Ecto neural progenitor cell (in vitro differentiated cells): ENCODE results near the gene SPATA46.
"Not testable (repeated sequence)": the region's sequence is repeated elsewhere in the genome, so short reads cannot be mapped to it uniquely, and the experiment has no call there.

Source experiments
- DNase-seq: peaks from one replicate; pipeline ENCODE4 v3.0.0-alpha.2; 2018; ENCODE audit warnings: low spot score

The SPATA46 gene, protein sequence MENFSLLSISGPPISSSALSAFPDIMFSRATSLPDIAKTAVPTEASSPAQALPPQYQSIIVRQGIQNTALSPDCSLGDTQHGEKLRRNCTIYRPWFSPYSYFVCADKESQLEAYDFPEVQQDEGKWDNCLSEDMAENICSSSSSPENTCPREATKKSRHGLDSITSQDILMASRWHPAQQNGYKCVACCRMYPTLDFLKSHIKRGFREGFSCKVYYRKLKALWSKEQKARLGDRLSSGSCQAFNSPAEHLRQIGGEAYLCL

DNA sequence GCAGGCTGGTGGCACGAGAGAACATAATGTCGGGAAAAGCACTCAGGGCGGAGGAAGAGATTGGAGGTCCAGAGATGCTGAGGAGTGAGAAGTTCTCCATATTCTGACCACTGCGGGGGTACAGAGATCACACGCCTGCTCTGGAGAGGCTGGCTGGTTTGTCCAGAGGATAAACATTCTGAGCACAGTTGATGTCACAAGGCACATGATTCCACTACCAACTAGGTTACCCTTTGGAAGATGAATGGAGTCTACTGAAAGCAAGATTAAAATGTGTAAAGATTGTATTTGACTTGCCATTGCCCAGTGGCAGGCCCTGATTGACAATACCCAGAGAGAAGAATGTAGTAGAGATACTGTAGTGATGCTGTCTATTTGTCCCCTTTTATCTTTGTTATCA, at the start of gene SPATA46:
TSS of gene SPATA46 (minus strand) at position 164 of the 400 bp plus-strand sequence. CDS start at position 100, 64 bp downstream.
- DNase-seq, result no peak

DNA sequence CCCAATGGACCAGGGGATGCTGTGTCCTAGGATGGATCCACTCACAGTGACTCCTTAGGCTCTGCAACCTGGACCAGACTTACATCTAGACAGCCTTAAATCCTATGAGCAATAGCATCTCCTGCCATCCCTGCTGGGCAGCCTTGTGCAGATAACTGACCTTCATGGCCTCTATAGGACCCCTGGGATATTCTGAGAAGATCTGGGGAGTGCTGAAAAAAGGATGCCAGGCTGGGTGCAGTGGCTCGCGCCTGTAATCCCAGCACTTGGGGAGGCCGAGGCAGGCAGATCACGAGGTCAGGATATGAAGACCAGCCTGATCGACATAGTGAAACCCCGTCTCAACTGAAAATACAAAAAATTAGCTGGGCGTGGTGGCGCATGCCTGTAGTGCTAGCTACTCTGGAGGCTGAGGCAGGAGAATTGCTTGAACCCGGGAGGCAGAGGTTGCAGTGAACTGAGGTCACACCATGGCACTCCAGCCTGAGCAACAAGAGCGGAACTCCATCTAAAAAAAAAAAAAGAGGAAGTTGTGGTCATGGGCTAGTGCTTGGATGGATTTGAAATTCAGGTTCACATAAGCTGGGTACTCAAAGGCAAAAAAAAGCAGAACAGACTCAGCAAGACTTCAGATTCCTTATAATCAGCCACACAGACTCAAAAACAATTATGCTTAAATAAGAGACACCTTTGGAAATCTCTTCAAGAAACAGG, 46.2 kb upstream of the SPATA46 start:
- DNase-seq, result no peak

DNA sequence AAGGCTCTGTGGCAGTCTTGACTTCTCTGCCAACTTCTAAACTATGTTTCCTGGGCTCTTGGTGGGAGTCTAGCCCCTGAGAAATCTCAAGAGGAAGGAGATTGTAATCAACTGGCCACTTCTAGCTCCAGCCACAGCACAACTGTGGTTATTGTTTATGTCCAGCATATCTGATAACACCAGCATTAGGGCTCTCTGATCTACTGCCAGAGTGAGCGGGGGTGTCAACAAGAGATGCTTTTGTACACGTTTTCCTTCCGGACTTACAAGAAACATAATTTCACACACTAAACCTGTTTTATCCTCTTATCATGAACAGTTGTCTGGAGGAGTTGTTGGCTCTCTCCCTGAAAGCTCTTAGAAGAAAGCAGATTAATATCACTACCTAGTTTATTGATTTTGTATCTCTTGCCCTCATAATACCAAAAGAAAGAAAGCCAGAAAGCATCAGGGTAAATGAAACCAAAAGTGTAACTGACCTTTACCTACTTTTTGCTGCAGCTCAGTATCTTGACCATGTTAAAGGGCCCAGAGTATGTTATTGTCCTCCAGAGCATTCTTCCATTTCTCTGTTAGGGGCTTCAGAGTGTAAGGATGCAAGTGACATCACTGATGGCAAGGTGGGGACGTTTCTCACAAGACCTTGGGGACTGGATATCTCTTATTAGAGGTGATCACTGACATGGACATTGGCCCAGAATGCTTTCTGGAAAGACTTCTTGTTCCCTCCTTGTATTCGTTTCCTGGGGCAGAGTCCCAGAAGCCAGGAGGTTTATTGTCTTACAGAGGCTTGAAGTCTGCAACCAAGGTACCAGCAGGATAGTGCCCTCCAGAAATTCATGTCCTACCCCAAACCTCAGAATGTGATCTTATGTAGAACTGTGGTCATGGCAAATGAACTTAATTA, 44.9 kb upstream of the SPATA46 start:
- DNase-seq, result no peak

DNA sequence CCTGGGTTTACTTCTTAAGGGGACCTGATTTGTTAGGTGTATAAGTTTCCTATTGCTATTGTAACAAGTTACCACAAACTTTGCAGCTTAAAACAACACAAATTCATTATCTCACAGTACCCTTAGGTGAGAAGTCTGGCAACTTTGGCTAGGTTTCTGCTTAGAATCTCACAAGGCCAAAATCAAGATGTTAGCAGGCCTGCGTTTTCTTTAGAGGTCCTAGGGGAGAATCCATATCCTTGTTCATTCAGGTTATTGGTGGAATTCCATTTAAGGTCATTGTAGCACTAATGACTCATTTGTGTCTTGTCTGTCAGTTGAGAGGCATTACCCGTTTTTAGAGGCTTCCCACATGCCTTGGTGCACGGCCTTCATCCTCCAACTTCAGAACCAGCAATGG, 43.5 kb upstream of the SPATA46 start:
- no peak for DNase-seq

DNA sequence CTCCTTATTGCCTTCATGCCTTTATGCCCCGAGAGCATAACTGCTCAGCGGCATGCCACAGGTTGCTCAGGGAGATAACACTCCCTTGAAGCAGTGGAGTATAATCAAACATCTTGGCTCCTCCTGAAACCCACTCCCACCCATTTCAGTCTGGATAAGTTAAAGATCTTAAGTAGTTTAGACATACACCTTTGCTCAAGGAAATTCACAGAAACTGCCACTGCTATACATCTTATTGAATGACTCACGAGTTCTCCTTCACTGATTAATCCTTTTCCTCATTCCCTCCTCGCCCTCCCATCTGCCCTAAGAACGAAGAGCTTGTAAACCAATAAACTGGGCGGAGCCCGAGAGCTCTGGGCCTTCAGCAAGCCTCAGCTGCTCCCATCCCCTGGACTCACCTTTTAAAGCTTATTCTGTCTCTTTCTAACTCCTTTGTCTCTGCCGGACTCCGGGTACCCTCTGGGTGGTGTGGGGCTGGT, 42.8 kb upstream of the SPATA46 start:
- DNase-seq, result not testable (repeated sequence)

DNA sequence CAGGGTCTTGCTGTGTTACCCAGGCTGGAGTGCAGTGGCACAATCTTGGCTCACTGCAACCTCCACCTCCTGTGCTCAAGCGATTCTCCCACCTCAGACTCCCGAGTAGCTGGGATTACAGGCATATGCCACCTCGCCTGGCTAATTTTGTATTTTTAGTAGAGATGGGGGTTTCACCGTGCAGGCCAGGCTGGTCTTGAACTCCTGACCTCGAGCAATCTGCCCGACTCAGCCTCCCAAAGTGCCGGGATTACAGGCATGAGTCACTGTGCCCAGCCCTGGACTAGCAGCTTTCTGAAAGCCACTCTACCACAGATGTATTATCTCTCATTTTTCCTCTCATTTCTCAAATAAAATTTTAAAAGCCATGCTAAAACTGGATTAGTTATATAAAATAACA, 41.9 kb upstream of the SPATA46 start:
- not testable (repeated sequence) for DNase-seq

DNA sequence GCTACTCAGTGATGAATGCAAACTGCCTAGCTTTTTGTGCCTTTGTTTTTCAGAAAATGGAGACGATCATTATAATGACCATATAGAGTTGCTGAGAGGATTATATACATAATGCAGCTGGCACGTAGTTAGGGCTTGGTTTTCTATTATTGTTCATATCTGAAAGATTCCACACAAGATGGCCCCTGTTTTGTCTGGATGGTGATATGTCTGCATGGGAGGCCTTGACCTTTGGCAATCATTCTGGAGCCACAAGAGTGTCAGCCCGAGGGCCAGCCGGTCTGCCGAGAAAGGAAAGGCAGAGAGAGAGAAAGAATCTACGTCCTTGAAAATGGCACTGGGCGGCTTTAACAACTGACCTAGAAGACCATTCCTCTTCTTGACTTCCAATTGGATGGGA, 41.0 kb upstream of the SPATA46 start:
- no peak for DNase-seq

DNA sequence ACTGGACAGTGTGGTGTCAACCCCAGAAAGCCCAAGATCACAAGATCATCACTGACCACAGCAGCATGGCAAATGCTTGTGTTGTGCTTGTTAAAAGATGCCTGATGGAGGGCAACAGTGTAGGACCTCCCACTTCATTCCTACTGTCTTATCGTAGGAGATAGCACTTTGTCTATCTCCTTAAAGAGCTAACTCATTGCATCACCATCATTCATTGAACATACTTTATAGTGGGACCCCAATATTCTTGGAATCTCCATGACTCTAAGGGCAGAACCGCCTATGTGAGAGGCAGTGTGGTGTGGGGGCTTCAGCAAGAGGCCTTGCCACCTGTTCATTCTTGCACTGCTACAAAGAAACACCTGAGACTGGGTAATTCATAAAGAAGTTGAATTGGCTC, 40.3 kb upstream of the SPATA46 start:
- DNase-seq, result no peak

DNA sequence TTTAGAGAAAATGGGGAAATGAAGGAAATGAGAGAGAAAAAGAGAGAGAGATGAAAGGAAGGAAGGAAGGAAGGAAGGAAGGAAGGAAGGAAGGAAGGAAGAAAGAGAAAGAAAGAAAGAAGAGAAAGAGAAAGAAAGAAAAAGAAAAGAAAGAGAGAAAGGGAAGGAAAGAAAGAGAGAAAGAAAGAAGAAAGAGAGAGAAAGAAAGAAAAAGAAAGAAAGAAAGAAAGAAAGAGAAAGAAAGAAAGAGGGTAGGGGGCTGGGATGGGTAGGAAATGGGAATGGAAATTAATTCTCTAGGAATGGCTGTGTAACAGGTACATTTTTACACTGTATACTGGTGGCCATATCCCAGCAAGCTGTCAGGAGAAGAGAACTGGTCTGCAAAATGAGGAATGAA, 39.6 kb upstream of the SPATA46 start:
- no peak for DNase-seq

DNA sequence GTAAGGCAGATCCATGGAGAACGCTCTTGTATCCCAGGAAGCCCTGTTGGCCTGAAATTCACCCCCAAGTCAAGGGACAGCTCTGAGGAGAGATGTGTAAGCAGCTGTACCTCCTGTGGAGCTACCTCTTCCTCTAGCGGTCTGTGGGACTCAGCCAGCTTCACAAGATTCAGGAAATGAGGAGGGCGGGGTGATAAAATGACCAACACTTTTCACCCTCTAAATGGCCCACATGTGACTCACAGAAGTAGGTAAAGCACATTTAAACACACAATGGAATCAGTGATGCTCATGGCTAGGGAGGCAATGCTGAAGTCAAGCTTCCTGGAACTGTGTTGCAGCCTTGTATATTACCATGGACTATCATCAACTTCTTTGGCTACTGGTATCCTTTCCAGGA, 35.3 kb upstream of the SPATA46 start, which contains the start of gene SH2D1B:
TSS of gene SH2D1B (minus strand) at position 135 of the 400 bp plus-strand sequence. CDS start at position 15, 120 bp downstream.
- no peak for DNase-seq

DNA sequence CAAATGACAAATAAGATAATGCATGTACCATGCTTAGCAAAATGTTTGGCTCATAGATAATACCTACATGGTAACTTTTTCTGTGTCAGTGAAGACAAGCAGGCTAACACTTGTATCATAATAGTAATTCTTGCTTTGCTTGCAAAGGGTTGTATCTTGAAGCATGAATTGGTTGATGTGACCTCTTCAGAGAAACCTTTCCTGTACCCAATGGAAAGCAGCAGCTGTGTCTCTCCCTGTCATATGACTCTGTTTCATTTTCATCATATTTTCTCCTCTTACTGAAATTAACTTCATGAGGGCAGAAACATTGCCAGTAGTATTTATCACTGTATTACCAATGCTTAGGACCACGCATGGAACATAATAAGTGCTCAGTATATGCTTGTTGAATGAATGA, 30.9 kb upstream of the SPATA46 start:
- no peak for DNase-seq

DNA sequence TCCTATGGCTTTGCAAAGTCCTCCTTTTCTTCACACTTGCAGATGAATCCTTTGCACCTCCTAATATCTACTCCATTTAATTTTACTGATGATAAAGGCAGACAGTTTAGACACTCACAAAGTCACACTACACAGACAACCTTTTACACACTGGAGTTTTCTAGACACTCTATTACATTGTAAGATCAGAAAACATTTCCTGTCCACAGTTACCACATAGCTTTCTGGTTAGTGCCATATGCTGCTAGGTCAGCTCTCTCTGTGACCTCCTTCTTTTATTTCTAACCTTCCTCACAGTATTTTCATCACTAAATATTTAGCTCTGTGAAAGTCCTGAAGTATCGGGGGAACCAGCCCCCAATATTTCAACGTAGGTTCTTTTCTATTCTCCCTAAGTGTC, 30.2 kb upstream of the SPATA46 start:
- DNase-seq, result no peak

DNA sequence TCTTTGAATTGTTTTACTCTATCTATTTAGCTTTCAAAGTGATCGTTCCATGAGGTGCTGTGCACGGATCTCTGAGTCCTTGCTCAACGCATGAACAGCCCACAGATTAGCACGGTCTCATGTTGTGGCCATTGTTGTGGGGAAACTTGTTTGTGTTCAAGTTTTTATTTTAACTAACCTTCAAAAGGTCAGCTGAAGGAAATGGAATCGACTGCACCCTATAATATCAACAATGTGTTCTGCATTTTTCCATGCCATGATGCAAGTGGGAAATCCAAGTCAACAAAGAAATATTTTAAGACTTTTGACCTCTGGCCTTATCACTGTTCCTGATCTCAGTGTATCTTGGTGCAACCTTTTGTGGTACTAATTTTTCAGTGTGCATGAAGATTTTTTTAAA, 29.1 kb upstream of the SPATA46 start:
- DNase-seq, result no peak

DNA sequence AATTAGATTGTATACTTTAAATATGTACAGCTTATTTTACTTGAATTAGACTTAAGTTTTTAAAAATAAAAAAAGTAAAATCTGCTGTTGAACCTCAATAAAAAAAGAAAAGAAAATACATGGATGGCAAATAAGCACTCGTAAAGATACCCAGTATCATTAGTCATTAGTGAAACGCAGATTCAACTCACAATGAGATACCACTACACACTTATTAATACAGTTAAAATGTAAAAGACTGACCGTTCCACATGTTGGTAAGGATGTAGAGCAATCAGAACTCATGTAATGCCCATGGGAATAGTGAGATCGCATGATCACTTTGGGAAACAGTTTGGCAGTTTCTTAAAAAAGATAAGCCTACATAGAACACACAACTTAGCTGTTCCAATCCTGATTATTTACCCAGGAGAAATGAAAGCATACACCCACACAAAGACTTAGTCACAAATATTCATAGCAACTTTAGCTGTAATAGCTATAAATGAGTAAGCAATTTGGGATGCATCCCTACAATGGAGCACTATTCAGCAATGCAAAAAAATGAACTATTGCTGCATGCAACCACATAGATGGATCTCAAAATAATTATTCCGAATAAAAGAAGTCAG, 28.0 kb upstream of the SPATA46 start:
- DNase-seq, result no peak

DNA sequence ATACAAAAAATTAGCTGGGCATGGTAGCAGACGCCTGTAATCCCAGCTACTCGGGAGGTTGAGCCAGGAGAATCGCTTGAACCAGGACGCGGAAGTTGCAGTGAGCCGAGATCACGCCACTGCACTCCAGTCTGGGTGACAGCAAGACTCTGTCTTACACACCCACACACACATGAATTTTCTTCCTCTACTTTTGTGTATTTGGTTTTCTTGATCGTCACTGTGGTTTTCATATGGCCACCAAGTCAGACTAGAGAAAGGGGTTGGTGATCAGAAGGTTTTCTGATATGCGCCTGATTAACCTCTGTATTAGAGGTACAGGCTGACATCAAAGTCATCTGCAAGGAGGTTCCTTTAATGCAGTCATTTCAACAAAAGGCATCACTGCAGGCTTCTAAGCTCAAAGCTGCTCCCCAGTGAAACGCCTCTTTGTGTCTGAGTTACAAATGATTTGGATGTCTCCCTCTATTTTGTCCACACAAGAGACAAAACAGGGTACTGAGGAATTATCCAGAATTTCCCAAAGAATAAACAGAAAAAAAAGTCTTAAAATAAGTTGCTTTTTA, 24.2 kb upstream of the SPATA46 start:
- no peak for DNase-seq

DNA sequence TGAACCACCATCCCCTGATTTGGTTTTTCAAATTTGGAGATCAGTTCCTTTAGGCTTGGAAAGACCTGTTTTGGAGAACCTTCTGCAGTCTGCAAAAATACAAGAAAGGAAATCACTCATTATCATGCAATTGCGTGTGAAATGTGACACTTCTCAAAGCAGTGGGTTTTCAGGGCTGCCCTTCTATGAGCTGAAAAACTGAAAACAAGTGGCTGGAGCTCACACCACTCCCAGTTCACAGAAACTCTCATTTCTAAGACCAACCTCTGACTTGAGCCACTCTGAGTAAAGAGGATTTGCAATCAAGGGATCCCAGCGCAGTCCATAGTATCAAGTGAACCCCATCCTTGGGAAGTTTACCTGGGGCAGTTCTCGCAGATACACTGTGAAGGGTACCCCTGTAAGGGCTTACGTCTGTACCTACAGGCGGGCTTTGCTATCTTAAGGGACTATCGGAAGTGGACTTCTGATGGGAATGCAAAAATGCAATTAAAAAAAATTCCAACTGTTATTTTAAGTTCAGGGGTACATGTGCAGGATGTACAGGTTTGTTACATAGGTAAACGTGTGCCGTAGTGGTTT, 22.4 kb upstream of the SPATA46 start:
- no peak for DNase-seq

DNA sequence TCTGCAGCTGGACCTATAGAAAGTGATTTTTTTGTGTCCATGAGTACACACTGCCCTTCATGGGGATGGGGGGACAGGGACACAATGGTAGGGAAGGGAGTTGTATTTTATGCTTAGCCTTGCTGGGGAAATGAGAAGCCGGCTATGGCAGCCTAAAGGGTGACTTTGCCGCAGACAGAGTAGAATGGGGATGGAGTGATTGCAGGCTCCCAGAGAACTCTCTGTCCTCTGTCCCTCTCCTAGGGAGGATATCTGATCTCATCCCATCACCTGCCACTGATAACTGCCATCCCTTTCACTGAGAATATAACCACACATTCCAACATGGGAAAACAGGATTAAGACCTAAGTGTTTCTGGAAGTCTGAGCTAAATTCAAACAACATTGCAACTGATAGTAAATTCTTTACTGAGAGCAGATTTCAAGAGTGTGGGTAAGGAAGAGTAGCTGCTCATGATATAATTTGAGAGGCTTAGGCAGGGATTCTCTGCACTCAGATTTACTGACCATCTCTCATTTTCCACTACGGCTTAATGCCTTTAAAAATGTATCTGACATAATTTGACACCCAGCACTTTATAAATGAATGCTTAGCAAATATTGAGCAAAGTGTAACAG, 21.4 kb upstream of the SPATA46 start:
- DNase-seq, result no peak

DNA sequence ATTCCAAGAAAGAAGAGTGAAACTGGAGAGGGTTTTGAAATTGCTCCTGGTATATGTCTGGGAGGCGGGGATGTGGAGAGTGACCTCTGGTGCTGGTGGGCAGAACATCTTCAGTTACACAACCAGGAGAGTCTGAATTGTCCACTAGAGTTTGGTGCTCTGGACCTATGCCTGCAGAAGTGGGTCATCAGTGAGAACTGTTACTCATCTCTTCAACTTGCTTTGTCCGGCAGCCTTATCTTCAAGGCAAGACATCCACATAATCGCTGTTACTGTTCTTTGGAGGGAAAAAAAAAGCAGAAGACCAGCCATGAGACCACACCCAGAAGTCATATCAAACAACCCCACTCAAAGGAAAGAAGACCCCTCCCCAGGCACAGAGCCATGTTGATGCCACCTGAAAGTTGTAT, 20.4 kb upstream of the SPATA46 start:
- DNase-seq, result no peak

DNA sequence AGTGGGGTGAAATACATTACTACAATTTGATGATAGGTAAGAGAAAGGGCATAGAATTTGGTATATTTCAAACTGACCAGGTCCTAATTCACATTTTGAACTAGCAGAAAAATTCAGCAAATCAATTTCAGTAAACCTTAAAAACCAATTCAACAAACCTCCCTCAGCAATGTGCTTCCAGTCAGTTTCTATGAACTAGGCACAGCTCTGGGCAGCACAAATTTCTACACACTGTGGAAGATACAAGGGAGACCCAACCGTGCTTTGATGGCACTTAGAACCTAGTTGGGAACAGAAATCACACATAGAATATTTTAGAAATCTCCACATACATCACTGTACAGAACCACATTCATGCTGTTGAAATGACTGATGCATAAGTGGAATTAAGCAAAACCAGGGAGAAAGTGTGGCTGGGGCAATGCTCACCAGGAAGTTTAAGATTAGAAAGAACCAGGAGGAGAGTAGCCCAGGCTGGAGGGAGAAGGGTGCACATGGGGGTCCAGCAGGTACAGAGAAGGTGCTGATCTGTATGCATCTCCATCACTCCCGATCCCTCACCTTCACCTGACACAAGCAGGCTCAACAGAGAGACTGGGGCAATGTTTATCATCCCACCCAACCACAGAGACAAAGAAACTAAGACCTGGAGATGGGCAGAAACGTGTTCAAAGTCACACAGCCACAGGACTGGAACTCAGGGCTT, 19.7 kb upstream of the SPATA46 start:
- no peak for DNase-seq
